SK-N-SH treated with all-trans-retinoic acid at 6 μM for 48 hours (cell line): ENCODE results near the gene TGFBRAP1.

ENCODE experiments used
- ATAC-seq: fragments of 200-7000 bp; cut with Tn5 transposase; 3 replicates; pipeline ENCODE4 v1.9.1; 2020; ENCODE audit warnings: mild to moderate bottlenecking, moderate library complexity
- ARNTL ChIP-seq: fragments of 450-650 bp; formaldehyde crosslinking; IDR thresholded peaks from 2 replicates; pipeline ENCODE4 v1.5.0; 2020; ENCODE audit warnings: low read depth, mild to moderate bottlenecking, moderate library complexity, borderline replicate concordance
- CSDC2 ChIP-seq: fragments of 250-450 bp; sonication (Bioruptor Pico); IDR thresholded peaks from 2 replicates; pipeline ENCODE4 v1.5.0; 2020; ENCODE audit warnings: mild to moderate bottlenecking, moderate library complexity
- ESRRG ChIP-seq: fragments of 250-450 bp; sonication (Bioruptor Pico); IDR thresholded peaks from 2 replicates; pipeline ENCODE4 v1.6.1; 2021; ENCODE audit warnings: mild to moderate bottlenecking
- ISL1 ChIP-seq: fragments of 250-450 bp; sonication (Bioruptor Pico); IDR thresholded peaks from 2 replicates; pipeline ENCODE4 v2.1.2; 2022; ENCODE audit warnings: mild to moderate bottlenecking, moderate library complexity
- OSR1 ChIP-seq: fragments of 250-450 bp; sonication (Bioruptor Pico); IDR thresholded peaks from 2 replicates; pipeline ENCODE4 v1.8.0; 2022; ENCODE audit warnings: moderate library complexity, mild to moderate bottlenecking, inconsistent platforms
- RARB ChIP-seq: fragments of 250-450 bp; sonication (Bioruptor Pico); IDR thresholded peaks from 2 replicates; pipeline ENCODE4 v1.8.0; 2021; ENCODE audit warnings: mild to moderate bottlenecking, moderate library complexity
- SNAI2 ChIP-seq: fragments of 250-450 bp; sonication (Bioruptor Pico); IDR thresholded peaks from 2 replicates; pipeline ENCODE4 v1.5.0; 2020; ENCODE audit warnings: mild to moderate bottlenecking, moderate library complexity
- TCF4 ChIP-seq: fragments of 250-450 bp; sonication (Bioruptor Pico); IDR thresholded peaks from 2 replicates; pipeline ENCODE4 v1.8.0; 2021; ENCODE audit warnings: mild to moderate bottlenecking, moderate library complexity, borderline replicate concordance
- TOX ChIP-seq: fragments of 250-450 bp; sonication (Bioruptor Pico); IDR thresholded peaks from 2 replicates; pipeline ENCODE4 v1.8.0; 2021; ENCODE audit warnings: mild to moderate bottlenecking, moderate library complexity, borderline replicate concordance
- ZC3H10 ChIP-seq: fragments of 250-450 bp; sonication (Bioruptor Pico); IDR thresholded peaks from 2 replicates; pipeline ENCODE4 v1.5.1; 2021; ENCODE audit warnings: mild to moderate bottlenecking, moderate library complexity
- ZFP3 ChIP-seq: fragments of 250-450 bp; sonication (Bioruptor Pico); IDR thresholded peaks from 2 replicates; pipeline ENCODE4 v1.5.0; 2020; ENCODE audit warnings: mild to moderate bottlenecking, moderate library complexity
- ZFP30 ChIP-seq: fragments of 450-650 bp; formaldehyde crosslinking; IDR thresholded peaks from 2 replicates; pipeline ENCODE4 v1.5.0; 2022; ENCODE audit warnings: mild to moderate bottlenecking, moderate library complexity
- ZNF565 ChIP-seq: fragments of 450-650 bp; formaldehyde crosslinking; conservative IDR thresholded peaks from 2 replicates; pipeline ENCODE4 v1.5.0; 2020; ENCODE audit warnings: low read depth, mild to moderate bottlenecking, moderate library complexity
- ZNF8 ChIP-seq: fragments of 450-650 bp; formaldehyde crosslinking; IDR thresholded peaks from 2 replicates; pipeline ENCODE4 v1.5.0; 2020; ENCODE audit warnings: mild to moderate bottlenecking, moderate library complexity
- TF ChIP-seq, protein P1 (sequence below): fragments of 250-450 bp; sonication (Bioruptor Pico); IDR thresholded peaks from 2 replicates; pipeline ENCODE4 v1.8.0; 2021; ENCODE audit warnings: low read depth, mild to moderate bottlenecking, moderate library complexity, borderline replicate concordance
- TF ChIP-seq, protein P2 (sequence below): fragments of 250-450 bp; sonication (Bioruptor Pico); IDR thresholded peaks from 2 replicates; pipeline ENCODE4 v1.5.0; 2020; ENCODE audit warnings: mild to moderate bottlenecking, moderate library complexity
- TF ChIP-seq, protein P3 (sequence below): fragments of 250-450 bp; sonication (Bioruptor Pico); IDR thresholded peaks from 2 replicates; pipeline ENCODE4 v1.5.1; 2020; ENCODE audit warnings: low read depth, mild to moderate bottlenecking, moderate library complexity
- TF ChIP-seq, protein P4 (sequence below): fragments of 250-450 bp; sonication (Bioruptor Pico); IDR thresholded peaks from 2 replicates; pipeline ENCODE4 v1.8.0; 2020; ENCODE audit warnings: mild to moderate bottlenecking, moderate library complexity, borderline replicate concordance
- TF ChIP-seq, protein P5 (sequence below): fragments of 250-450 bp; sonication (Bioruptor Pico); IDR thresholded peaks from 2 replicates; pipeline ENCODE4 v1.5.1; 2021; ENCODE audit warnings: mild to moderate bottlenecking, moderate library complexity

The TGFBRAP1 gene

DNA sequence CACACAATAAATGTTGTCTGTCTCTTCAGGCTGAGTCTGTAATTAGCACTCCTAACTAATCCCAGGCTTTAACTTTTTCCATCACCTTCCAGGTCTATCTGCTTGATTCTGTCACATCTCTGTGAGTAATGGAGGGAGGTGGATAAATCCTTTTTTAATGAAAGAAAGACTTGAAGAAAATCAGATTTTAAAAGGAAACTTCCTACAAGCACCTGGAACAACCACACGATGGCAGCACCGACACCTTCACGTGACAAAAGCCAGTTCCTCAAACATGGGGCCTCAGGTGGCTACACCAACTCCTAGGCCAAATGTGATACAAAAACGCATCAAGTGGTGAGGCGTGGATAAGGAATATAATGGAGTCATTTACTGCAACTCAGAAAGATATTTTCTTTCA is 41.8 kb downstream of the TGFBRAP1 start:
- TF ChIP-seq SNAI2 (CRISPR knock-in tag) (no peak), ARNTL (no peak), ESRRG (CRISPR knock-in tag) (no peak), OSR1 (CRISPR knock-in tag) (no peak), ZNF8 (CRISPR knock-in tag) (no peak)
- TF ChIP-seq, protein P1, sequence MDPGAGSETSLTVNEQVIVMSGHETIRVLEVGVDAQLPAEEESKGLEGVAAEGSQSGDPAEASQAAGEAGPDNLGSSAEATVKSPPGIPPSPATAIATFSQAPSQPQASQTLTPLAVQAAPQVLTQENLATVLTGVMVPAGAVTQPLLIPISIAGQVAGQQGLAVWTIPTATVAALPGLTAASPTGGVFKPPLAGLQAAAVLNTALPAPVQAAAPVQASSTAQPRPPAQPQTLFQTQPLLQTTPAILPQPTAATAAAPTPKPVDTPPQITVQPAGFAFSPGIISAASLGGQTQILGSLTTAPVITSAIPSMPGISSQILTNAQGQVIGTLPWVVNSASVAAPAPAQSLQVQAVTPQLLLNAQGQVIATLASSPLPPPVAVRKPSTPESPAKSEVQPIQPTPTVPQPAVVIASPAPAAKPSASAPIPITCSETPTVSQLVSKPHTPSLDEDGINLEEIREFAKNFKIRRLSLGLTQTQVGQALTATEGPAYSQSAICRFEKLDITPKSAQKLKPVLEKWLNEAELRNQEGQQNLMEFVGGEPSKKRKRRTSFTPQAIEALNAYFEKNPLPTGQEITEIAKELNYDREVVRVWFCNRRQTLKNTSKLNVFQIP (CRISPR knock-in tag): no peak
- peak; percentile 40; the same call in 2 of the 3 replicates for ATAC-seq

DNA sequence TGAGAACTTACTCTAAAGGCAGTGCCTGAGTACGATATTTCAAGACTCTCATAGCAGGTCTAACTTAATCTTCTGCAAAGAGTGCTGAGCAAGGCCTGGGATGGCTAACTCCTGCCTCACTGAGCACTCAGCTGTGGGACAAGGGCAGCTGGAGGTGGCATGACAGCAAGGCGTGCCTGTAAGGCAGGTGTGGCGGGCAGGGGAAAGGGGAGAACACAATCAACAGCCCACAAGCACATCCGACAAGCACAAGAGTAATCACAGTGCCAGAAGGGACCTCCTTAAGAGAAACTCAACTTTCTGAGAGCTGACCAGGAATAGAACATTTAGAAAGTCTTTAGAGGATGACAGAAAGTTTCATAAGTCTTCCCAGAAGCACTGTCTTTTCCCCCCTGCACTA is 46.0 kb downstream of the TGFBRAP1 start:
- ATAC-seq: no peak
- TF ChIP-seq TCF4: no peak
- TF ChIP-seq TOX (CRISPR knock-in tag): no peak
- no peak for TF ChIP-seq ESRRG (CRISPR knock-in tag)
- TF ChIP-seq, protein P2, sequence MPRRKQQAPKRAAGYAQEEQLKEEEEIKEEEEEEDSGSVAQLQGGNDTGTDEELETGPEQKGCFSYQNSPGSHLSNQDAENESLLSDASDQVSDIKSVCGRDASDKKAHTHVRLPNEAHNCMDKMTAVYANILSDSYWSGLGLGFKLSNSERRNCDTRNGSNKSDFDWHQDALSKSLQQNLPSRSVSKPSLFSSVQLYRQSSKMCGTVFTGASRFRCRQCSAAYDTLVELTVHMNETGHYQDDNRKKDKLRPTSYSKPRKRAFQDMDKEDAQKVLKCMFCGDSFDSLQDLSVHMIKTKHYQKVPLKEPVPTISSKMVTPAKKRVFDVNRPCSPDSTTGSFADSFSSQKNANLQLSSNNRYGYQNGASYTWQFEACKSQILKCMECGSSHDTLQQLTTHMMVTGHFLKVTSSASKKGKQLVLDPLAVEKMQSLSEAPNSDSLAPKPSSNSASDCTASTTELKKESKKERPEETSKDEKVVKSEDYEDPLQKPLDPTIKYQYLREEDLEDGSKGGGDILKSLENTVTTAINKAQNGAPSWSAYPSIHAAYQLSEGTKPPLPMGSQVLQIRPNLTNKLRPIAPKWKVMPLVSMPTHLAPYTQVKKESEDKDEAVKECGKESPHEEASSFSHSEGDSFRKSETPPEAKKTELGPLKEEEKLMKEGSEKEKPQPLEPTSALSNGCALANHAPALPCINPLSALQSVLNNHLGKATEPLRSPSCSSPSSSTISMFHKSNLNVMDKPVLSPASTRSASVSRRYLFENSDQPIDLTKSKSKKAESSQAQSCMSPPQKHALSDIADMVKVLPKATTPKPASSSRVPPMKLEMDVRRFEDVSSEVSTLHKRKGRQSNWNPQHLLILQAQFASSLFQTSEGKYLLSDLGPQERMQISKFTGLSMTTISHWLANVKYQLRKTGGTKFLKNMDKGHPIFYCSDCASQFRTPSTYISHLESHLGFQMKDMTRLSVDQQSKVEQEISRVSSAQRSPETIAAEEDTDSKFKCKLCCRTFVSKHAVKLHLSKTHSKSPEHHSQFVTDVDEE (CRISPR knock-in tag): no peak
- TF ChIP-seq ZFP30 (CRISPR knock-in tag): no peak
- TF ChIP-seq RARB (CRISPR knock-in tag): no peak
- no peak for TF ChIP-seq SNAI2 (CRISPR knock-in tag)
- TF ChIP-seq, protein P3, sequence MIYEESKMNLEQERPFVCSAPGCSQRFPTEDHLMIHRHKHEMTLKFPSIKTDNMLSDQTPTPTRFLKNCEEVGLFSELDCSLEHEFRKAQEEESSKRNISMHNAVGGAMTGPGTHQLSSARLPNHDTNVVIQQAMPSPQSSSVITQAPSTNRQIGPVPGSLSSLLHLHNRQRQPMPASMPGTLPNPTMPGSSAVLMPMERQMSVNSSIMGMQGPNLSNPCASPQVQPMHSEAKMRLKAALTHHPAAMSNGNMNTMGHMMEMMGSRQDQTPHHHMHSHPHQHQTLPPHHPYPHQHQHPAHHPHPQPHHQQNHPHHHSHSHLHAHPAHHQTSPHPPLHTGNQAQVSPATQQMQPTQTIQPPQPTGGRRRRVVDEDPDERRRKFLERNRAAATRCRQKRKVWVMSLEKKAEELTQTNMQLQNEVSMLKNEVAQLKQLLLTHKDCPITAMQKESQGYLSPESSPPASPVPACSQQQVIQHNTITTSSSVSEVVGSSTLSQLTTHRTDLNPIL (CRISPR knock-in tag): no peak
- TF ChIP-seq OSR1 (CRISPR knock-in tag): no peak
- TF ChIP-seq ARNTL: no peak
- no peak for TF ChIP-seq ZNF8 (CRISPR knock-in tag)
- no peak for TF ChIP-seq ZFP3 (CRISPR knock-in tag)

DNA sequence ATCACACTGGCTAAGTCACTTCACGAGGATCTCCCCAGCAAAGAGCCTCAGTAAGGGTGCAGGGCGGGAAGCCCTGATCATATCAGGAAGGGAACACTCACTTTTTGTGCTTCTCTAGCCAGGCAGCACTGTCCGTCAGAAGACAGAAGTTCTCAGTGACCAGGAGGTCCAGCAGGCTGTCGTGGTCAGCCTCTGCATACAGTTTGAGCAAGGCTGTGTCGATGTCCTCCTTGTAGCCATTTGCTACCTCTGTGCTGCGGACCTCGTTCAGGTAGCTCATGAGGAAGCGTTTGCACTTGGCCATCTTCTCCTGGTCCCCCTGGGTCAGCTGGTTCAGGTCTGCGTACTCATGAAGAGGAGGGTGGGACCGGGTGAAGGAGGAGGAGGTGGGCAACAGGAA is 49.3 kb downstream of the TGFBRAP1 start:
- TF ChIP-seq ZC3H10 (CRISPR knock-in tag) (no peak), ISL1 (CRISPR knock-in tag) (no peak), ZNF565 (no peak), SNAI2 (CRISPR knock-in tag) (no peak), RARB (CRISPR knock-in tag) (no peak), ZFP3 (CRISPR knock-in tag) (no peak), TCF4 (no peak), CSDC2 (CRISPR knock-in tag) (no peak)
- TF ChIP-seq, protein P4, sequence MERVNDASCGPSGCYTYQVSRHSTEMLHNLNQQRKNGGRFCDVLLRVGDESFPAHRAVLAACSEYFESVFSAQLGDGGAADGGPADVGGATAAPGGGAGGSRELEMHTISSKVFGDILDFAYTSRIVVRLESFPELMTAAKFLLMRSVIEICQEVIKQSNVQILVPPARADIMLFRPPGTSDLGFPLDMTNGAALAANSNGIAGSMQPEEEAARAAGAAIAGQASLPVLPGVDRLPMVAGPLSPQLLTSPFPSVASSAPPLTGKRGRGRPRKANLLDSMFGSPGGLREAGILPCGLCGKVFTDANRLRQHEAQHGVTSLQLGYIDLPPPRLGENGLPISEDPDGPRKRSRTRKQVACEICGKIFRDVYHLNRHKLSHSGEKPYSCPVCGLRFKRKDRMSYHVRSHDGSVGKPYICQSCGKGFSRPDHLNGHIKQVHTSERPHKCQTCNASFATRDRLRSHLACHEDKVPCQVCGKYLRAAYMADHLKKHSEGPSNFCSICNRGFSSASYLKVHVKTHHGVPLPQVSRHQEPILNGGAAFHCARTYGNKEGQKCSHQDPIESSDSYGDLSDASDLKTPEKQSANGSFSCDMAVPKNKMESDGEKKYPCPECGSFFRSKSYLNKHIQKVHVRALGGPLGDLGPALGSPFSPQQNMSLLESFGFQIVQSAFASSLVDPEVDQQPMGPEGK (CRISPR knock-in tag): no peak
- TF ChIP-seq, protein P2 (CRISPR knock-in tag): no peak
- TF ChIP-seq, protein P1 (CRISPR knock-in tag): no peak
- TF ChIP-seq, protein P5, sequence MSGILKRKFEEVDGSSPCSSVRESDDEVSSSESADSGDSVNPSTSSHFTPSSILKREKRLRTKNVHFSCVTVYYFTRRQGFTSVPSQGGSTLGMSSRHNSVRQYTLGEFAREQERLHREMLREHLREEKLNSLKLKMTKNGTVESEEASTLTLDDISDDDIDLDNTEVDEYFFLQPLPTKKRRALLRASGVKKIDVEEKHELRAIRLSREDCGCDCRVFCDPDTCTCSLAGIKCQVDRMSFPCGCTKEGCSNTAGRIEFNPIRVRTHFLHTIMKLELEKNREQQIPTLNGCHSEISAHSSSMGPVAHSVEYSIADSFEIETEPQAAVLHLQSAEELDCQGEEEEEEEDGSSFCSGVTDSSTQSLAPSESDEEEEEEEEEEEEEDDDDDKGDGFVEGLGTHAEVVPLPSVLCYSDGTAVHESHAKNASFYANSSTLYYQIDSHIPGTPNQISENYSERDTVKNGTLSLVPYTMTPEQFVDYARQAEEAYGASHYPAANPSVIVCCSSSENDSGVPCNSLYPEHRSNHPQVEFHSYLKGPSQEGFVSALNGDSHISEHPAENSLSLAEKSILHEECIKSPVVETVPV (CRISPR knock-in tag): no peak
- TF ChIP-seq, all 23 proteins: peak for 0
- no peak for ATAC-seq
